Stomach (tissue), 9 donors: ENCODE results near the gene ARL15. TPM values are rescaled to one million over a fixed set of nuclear protein-coding genes. Genes with fewer than 3 reads are reported as not detected.

Experiments used
- DNase-seq, 2 donors: peaks; one replicate each; pipeline versions ENCODE4 v3.0.0 to v3.0.0-alpha.2; 2013 to 2019
- H3K27ac ChIP-seq, 5 donors: fragments of 200-600 bp in 4 of 5; sonication (generic) in 4 of 5; one replicate each; pipeline ENCODE4 v1.5.1; 2013 to 2019; ENCODE audit warnings: mild to moderate bottlenecking in 1 of 5, moderate library complexity in 1 of 5
- H3K27me3 ChIP-seq, 3 donors: fragments of 200-600 bp; sonication (generic); one replicate each; pipeline ENCODE4 v1.5.1; 2017 to 2019; ENCODE audit warnings: mixed run types in 1 of 3
- H3K36me3 ChIP-seq, 4 donors: fragments of 200-600 bp; sonication (generic); 1 replicate in 3 of 4; 2 replicates in 1 of 4; pipeline ENCODE4 v1.5.1; 2016 to 2019
- H3K4me1 ChIP-seq, 4 donors: fragments of 200-600 bp; sonication (generic); one replicate each; pipeline ENCODE4 v1.5.1; 2016 to 2019
- H3K4me3 ChIP-seq, 4 donors: fragments of 200-600 bp; sonication (generic) in 3 of 4; one replicate each; pipeline ENCODE4 v1.5.1; 2016 to 2019; ENCODE audit warnings: mild to moderate bottlenecking in 1 of 4
- H3K9me3 ChIP-seq, 4 donors: fragments of 200-600 bp; sonication (generic); one replicate each; pipeline ENCODE4 v1.5.1; 2016 to 2019
- EP300 ChIP-seq: sonication (generic); formaldehyde crosslinking; IDR thresholded peaks from one replicate; pipeline ENCODE4 v1.6.1; 2017; ENCODE audit warnings: antibody characterized with exemption
- POLR2A ChIP-seq, 4 donors: fragments of 450-650 bp; IDR thresholded peaks; one replicate each; pipeline ENCODE4 v1.6.1; 2016; ENCODE audit warnings: antibody characterized with exemption in 4 of 4, control low read depth in 2 of 4, mild to moderate bottlenecking in 1 of 4, moderate library complexity in 1 of 4
- POLR2AphosphoS5 ChIP-seq, 3 donors: sonication (generic); formaldehyde crosslinking; IDR thresholded peaks; one replicate each; pipeline ENCODE4 v1.6.1; 2016; ENCODE audit warnings: antibody characterized with exemption in 3 of 3
- WGBS, 5 donors: extraction: QIAGEN DNeasy Blood & Tissue Kit in 3 of 5; methylation state at CpG; one replicate each; pipeline versions ENCODE4 v1.1.5 to v1.1.7; 2013 to 2018; 5-methylcytosine and 5-hydroxymethylcytosine counted together
- intact Hi-C: fragments of 100-400 bp; cut with DNase I; formaldehyde crosslinking; loops from one replicate; pipeline ENCODE4 v1.15.1; 2023; ENCODE audit warnings: low total_unique reads
- polyA plus RNA-seq, 3 donors: library from polyadenylated mRNA; stranded (reverse); fragments of 200-250 nt; gene quantifications; one replicate each; pipeline ENCODE4 v1.2.3, GENCODE V29; 2013
- total RNA-seq, 5 donors: library from RNA; depleted of rRNA; stranded (reverse); fragments of >200 nt; gene quantifications; one replicate each; pipeline versions ENCODE4 v1.1.0 to v1.2.3, GENCODE V29; 2014 to 2016
- TF ChIP-seq, protein P1 (sequence below), 7 experiments: fragments of 450-650 bp in 4 of 7; fragments of 200-600 bp in 3 of 7; sonication (generic) in 3 of 7; IDR thresholded peaks; one replicate each; pipeline ENCODE4 v1.5.1; 2016 to 2019; ENCODE audit warnings: antibody characterized with exemption in 7 of 7, control low read depth in 2 of 7, mild to moderate bottlenecking in 1 of 7
- donor health status: healthy with polysubstance abuse.
- donor health status: Bipolar disorder and iron deficiency.
- donor health status: healthy.

ARL15 gene
- total and polyA plus RNA-seq, 8 donors = 1.7 to 72.7 (median 12.6) TPM

DNA sequence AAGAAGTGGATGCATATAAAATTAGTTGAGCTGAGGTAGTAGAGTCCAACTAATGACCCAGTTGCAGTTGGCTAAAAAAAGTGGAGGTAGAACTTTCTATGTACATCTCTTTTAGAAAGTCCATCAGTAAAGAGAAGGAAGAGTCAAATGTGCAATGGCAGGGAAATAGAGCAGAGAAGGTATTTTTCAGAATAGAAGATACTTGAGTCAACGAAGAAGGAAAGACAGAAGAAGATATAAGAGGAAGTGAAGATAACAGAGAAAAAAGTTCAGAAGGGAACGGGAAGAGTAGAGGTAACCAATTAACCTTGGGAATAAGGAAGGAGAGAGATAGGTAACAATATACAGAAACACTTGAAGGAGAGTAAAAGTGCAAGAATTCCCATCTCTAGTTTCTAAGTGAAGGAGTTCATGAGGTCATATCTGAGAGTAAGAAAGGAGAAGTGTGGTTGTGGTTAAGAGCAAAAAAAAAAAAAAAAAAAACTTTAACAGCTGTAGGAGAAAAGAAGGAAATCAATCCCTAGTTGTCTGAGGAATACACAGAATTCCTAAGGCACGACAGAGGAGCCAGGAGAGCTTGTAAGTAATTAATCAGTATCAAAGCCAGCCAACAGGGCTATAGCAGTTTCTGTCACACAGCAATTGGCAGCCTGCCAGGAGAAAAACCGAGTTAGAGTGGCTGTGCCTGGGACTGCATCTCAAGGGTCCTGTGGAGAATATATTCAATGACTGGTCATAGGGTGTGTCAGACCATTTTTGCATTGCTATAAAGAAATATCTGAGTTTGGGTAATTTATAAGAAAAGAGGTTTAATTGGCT, 61.0 kb downstream of the ARL15 start:
- peak; percentile 26 to 38 for DNase-seq
- no peaks in the 10 kb centered on the region for H3K9me3 ChIP-seq
- H3K4me1 ChIP-seq = peaks cover 0 to 19% (median 8%) of the 10 kb centered on the region in 4 donors
- H3K27me3 ChIP-seq = no peaks in the 10 kb centered on the region
- TF ChIP-seq, protein P1, sequence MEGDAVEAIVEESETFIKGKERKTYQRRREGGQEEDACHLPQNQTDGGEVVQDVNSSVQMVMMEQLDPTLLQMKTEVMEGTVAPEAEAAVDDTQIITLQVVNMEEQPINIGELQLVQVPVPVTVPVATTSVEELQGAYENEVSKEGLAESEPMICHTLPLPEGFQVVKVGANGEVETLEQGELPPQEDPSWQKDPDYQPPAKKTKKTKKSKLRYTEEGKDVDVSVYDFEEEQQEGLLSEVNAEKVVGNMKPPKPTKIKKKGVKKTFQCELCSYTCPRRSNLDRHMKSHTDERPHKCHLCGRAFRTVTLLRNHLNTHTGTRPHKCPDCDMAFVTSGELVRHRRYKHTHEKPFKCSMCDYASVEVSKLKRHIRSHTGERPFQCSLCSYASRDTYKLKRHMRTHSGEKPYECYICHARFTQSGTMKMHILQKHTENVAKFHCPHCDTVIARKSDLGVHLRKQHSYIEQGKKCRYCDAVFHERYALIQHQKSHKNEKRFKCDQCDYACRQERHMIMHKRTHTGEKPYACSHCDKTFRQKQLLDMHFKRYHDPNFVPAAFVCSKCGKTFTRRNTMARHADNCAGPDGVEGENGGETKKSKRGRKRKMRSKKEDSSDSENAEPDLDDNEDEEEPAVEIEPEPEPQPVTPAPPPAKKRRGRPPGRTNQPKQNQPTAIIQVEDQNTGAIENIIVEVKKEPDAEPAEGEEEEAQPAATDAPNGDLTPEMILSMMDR (IDR thresholded peaks at IDR 0.05) = no peak
- TF ChIP-seq POLR2AphosphoS5 (IDR thresholded peaks at IDR 0.05) = no peak
- TF ChIP-seq EP300 = no peak
- TF ChIP-seq POLR2A (IDR thresholded peaks at IDR 0.05) = no peak
- 37 to 45% (median 38%) methylated on average over 4 of the region's 4 CpGs for WGBS, 5 donors
- intact Hi-C loops = loop anchor here (5.0 to 10.0 kb wide), 2 partner anchors 65 to 168 kb away; partner anchors contain the start of gene ARL15
- no peak overlapping the region for H3K4me3 ChIP-seq
- H3K36me3 ChIP-seq = no peaks in the 10 kb centered on the region
- H3K27ac ChIP-seq = no peak overlapping the region

DNA sequence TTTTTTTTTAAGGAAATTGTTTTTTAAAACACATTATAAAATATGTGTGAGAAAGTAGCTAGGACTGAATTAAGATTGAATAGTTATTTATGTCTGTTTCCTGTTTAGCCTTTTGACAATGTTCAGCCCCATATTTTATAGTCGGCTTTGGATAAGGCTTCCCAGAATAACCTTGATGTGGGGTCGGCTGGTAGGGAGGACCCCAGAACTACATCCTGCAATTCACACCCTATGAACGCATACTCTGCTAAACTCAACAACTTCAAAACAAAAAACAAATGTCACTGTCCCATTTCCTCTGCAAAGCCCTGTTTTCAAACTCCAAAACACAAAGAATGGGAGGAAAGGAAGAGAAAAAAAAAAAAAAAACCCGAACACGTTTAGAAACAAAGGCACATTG, 63.1 kb downstream of the ARL15 start:
- no peak overlapping the region for H3K4me3 ChIP-seq
- no peaks in the 10 kb centered on the region for H3K36me3 ChIP-seq
- intact Hi-C loops = no loop called here
- no peaks in the 10 kb centered on the region for H3K27me3 ChIP-seq
- H3K9me3 ChIP-seq = no peaks in the 10 kb centered on the region
- TF ChIP-seq POLR2AphosphoS5 (IDR thresholded peaks at IDR 0.05) (no peak), EP300 (no peak), POLR2A (IDR thresholded peaks at IDR 0.05) (no peak)
- TF ChIP-seq, protein P1 (IDR thresholded peaks at IDR 0.05) = no peak
- no peak overlapping the region for H3K27ac ChIP-seq
- 67 to 77% (median 69%) methylated on average over 5 of the region's 5 CpGs for WGBS, 5 donors
- DNase-seq = no peak
- peaks cover 0 to 18% (median 6%) of the 10 kb centered on the region in 4 donors for H3K4me1 ChIP-seq

DNA sequence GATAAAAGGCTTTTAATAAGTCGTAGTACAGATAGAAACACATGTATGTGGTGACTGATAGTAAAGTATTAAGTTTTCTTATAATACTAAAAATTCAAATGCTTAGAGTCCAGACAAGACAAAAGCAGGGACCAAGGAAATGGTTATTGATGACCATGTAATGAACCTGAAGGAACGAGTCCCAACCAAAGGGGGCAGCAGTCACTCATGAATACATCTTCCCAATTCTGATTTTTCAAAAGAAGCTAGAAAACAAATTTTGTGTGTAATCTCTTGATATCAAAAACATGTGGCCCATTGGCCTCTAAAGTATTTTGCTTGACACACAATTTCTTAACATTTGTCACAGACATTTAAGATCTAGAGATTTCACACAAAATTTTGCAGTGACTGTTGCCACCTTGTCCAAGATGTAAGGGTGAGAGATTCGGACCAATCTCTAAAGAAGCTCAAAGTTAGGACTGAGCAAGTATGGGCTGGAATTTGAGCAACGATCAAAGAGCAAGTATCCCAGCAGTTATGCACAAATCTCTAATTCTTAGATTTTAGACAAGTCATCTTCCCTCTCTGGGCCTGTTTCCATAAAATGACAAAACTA, 66.8 kb downstream of the ARL15 start:
- H3K27me3 ChIP-seq = no peaks in the 10 kb centered on the region
- H3K9me3 ChIP-seq = no peaks in the 10 kb centered on the region
- H3K4me1 ChIP-seq = no peaks in the 10 kb centered on the region
- intact Hi-C loops = no loop called here
- H3K36me3 ChIP-seq = no peaks in the 10 kb centered on the region
- DNase-seq = peak in 1 of 2 donors; percentile 62
- 51 to 59% (median 57%) methylated on average over 4 of the region's 4 CpGs for WGBS, 5 donors
- no peak for TF ChIP-seq POLR2AphosphoS5 (IDR thresholded peaks at IDR 0.05)
- TF ChIP-seq EP300 = no peak
- TF ChIP-seq, protein P1 (IDR thresholded peaks at IDR 0.05) = peak in 4 of 7 experiments; percentile 34 to 64 (median 55)
- H3K4me3 ChIP-seq = no peak overlapping the region
- no peak overlapping the region for H3K27ac ChIP-seq

DNA sequence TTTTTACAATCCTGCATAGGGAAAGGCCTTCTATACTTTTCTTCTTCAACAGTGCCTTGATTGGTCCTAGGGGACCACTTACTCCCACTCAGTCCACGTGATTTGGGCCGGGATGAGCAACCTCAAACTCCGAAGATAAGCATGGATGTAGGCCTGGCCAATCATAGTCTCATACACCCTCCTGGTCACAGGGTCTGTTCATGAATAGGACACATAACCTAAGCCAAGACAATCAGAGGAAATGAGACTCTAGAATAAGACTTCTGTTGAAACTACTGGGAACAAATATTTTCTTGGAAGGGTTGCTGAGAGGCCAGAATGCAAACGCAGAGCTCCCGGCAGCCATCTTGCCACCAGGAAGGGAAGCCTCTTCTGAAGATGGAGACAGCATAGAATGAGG, 68.1 kb downstream of the ARL15 start:
- no peak overlapping the region for H3K27ac ChIP-seq
- TF ChIP-seq, protein P1 (IDR thresholded peaks at IDR 0.05) = no peak
- TF ChIP-seq POLR2A (IDR thresholded peaks at IDR 0.05) (no peak), POLR2AphosphoS5 (IDR thresholded peaks at IDR 0.05) (no peak), EP300 (no peak)
- WGBS, 5 donors = 77 to 86% (median 82%) methylated on average over 5 of the region's 5 CpGs
- no peaks in the 10 kb centered on the region for H3K36me3 ChIP-seq
- H3K27me3 ChIP-seq = no peaks in the 10 kb centered on the region
- intact Hi-C loops = no loop called here
- H3K4me1 ChIP-seq = no peaks in the 10 kb centered on the region
- no peak overlapping the region for H3K4me3 ChIP-seq
- H3K9me3 ChIP-seq = no peaks in the 10 kb centered on the region
- DNase-seq = no peak
